SH-SY5Y (cell line): Measurements from ENCODE around the gene ACSL6.

Experiments used
- GATA2 ChIP-seq: IDR thresholded peaks from 2 replicates; pipeline ENCODE4 v1.6.1; 2011; ENCODE audit warnings: mild to moderate bottlenecking, low read depth, low read length
- GATA3 ChIP-seq: IDR thresholded peaks from 2 replicates; pipeline ENCODE4 v1.6.1; 2011; ENCODE audit warnings: low read depth, mild to moderate bottlenecking, low read length, moderate library complexity

GRCh38 chr5:131991593-131992324 lies 19.7 kb downstream of the ACSL6 start:
- TF ChIP-seq GATA2 (no peak), GATA3 (no peak)
